ENCODE results near the gene HS6ST1.

HS6ST1 gene

DNA sequence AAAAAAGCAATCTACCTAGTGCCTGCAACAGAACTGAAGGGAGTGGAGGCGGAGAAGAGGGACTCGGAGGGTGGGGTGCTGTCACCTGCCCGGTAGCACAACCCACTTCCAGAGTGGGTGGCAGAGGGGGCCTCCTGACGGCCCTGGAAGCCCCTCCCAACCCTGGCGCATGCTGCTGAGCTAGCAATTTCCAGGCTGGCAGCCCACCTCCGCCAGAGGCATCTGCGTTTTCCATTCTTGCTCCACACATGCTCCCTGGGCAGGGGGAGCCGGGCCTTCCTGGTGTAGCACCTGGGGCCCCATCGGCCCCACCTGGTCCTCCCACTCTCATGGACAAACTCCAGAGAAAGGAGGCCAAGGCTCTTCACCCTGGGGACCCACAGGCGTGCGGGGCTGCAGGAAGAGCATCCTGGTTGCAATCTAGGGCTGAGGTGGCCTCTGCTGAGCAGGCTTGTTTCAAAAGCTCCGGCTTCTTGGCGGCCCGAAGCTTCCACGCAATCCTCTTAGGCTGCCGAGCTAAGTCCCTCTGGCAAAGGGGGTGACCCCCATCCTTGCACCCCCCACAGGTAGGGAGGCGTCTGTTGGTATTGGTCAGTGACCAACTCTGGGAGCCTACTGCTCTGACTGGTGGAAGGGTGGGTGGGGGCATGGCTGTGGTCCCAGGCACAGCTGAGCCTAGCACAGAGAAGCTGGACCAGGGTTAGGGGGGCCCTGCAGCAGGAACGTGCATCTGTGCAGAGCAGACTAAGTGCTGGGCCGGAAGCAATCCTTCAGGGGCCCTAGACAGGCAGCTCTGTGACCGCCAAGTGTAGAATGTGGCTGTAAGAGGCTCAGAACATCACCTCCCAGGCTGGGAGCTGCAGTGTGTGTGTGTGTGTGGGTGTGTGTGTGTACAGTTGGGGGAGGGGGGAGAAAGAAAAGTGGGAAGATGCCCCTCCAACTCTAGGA, 2.6 kb downstream of the HS6ST1 start:
- Histone ChIP-seq H3K9me3 (no peaks in the 10 kb centered on the region), H3K4me3 (ENCODE audit: low read depth in 1 of 2, low read length in 1 of 2) (no peak overlapping the region), H3K36me3 (no peaks in the 10 kb centered on the region), H3K27me3 (peaks cover 56% of the 10 kb centered on the region), H3K27ac (no peak overlapping the region), H3K4me1 (ENCODE audit: control insufficient read depth in 1 of 2, insufficient read depth in 1 of 2, low read depth in 1 of 2, low read length in 1 of 2) (peaks cover 17 to 18% of the 10 kb centered on the region in 2 experiments)
- TF ChIP-seq, protein P1, sequence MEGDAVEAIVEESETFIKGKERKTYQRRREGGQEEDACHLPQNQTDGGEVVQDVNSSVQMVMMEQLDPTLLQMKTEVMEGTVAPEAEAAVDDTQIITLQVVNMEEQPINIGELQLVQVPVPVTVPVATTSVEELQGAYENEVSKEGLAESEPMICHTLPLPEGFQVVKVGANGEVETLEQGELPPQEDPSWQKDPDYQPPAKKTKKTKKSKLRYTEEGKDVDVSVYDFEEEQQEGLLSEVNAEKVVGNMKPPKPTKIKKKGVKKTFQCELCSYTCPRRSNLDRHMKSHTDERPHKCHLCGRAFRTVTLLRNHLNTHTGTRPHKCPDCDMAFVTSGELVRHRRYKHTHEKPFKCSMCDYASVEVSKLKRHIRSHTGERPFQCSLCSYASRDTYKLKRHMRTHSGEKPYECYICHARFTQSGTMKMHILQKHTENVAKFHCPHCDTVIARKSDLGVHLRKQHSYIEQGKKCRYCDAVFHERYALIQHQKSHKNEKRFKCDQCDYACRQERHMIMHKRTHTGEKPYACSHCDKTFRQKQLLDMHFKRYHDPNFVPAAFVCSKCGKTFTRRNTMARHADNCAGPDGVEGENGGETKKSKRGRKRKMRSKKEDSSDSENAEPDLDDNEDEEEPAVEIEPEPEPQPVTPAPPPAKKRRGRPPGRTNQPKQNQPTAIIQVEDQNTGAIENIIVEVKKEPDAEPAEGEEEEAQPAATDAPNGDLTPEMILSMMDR (IDR thresholded peaks at IDR 0.05), result no peak

DNA sequence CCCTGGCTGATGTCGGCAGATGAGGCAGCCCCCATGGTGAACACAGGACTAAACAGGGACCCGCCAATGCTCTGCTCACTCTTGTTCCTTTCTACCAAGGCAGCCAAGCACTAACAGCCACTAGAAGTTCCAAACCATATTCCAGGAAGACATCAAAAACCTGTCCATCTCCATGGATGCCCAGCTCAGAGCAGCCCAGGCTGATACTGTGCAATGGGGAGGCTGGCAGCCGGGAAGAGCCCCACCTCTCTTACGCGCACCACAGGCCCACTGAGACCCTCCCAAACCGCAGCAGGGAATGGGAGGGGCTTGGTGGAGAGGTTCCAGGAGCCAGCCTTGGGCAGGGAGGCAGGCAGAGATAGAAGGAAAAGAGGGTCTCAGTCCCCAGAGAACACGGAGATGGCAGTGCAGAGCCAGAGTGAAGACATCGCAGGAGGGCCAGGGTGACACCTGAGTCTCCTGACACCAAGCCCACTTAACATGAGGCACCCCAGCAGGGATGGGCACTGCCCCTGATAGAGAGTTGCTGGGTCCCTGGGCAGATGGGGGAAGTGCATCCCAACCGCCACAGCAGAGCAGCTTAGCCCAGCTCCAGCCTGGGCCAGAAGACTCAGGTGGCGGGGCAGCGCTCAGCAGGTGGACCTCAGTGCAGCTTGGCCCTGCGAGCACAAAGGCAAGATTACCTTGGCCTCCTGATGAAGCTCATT, 3.4 kb downstream of the HS6ST1 start:
- Histone ChIP-seq H3K27me3 (peaks cover 48% of the 10 kb centered on the region), H3K9me3 (no peaks in the 10 kb centered on the region), H3K4me1 (ENCODE audit: control insufficient read depth in 1 of 2, insufficient read depth in 1 of 2, low read depth in 1 of 2, low read length in 1 of 2) (peaks cover 17 to 18% of the 10 kb centered on the region in 2 experiments), H3K27ac (no peak overlapping the region), H3K4me3 (ENCODE audit: low read depth in 1 of 2, low read length in 1 of 2) (no peak overlapping the region), H3K36me3 (no peaks in the 10 kb centered on the region)
- TF ChIP-seq, protein P1 (IDR thresholded peaks at IDR 0.05), result no peak

- no peak overlapping the region for H3K4me3 ChIP-seq (ENCODE audit: low read depth in 1 of 2, low read length in 1 of 2)
- peaks cover 16 to 17% of the 10 kb centered on the region in 2 experiments for H3K4me1 ChIP-seq (ENCODE audit: control insufficient read depth in 1 of 2, insufficient read depth in 1 of 2, low read depth in 1 of 2, low read length in 1 of 2)
- peaks cover 40% of the 10 kb centered on the region for H3K27me3 ChIP-seq
- no peak overlapping the region for H3K27ac ChIP-seq
- H3K9me3 ChIP-seq, result no peaks in the 10 kb centered on the region
- TF ChIP-seq, protein P1 (IDR thresholded peaks at IDR 0.05), result no peak
- no peaks in the 10 kb centered on the region for H3K36me3 ChIP-seq
Observed at GRCh38 chr2:128314348-128315121, 4.1 kb downstream of the HS6ST1 start.

DNA sequence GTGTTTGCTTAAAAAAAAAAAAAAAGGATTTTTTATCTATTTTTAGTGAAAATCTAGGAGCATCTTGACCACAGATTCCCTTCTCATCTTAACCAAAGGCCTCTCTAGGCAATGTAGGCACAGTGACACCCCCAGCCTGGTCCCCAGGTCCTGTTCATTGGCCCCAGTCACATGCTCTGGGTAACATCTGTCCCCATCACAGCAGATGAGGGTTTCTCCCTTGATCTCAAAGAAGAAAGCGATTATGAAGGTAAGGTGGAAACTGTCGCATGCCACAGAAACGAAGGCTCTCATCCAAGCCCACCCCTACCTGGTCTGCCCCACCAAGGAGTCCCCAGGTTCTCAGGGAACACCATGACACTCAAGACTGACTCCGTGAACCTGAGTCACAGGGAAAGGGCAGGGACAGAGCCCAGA, 4.7 kb downstream of the HS6ST1 start:
- peaks cover 10 to 11% of the 10 kb centered on the region in 2 experiments for H3K4me1 ChIP-seq (ENCODE audit: control insufficient read depth in 1 of 2, insufficient read depth in 1 of 2, low read depth in 1 of 2, low read length in 1 of 2)
- no peaks in the 10 kb centered on the region for H3K9me3 ChIP-seq
- H3K36me3 ChIP-seq, result no peaks in the 10 kb centered on the region
- H3K27me3 ChIP-seq, result peaks cover 34% of the 10 kb centered on the region
- TF ChIP-seq, protein P1 (IDR thresholded peaks at IDR 0.05), result no peak
- H3K27ac ChIP-seq, result no peak overlapping the region
- H3K4me3 ChIP-seq (ENCODE audit: low read depth in 1 of 2, low read length in 1 of 2), result no peak overlapping the region

GRCh38 chr2:128313091-128313836, 5.4 kb downstream of the HS6ST1 start:
- TF ChIP-seq, protein P1 (IDR thresholded peaks at IDR 0.05), result no peak
- peaks cover 32% of the 10 kb centered on the region for H3K27me3 ChIP-seq
- no peak overlapping the region for H3K4me3 ChIP-seq (ENCODE audit: low read depth in 1 of 2, low read length in 1 of 2)
- H3K4me1 ChIP-seq (ENCODE audit: control insufficient read depth in 1 of 2, insufficient read depth in 1 of 2, low read depth in 1 of 2, low read length in 1 of 2), result peaks cover 10 to 11% of the 10 kb centered on the region in 2 experiments
- no peaks in the 10 kb centered on the region for H3K36me3 ChIP-seq
- H3K27ac ChIP-seq, result no peak overlapping the region
- no peaks in the 10 kb centered on the region for H3K9me3 ChIP-seq

All from neutrophil (primary cell).